ENCODE results near the gene C11orf52. TPM values are rescaled to one million over a fixed set of nuclear protein-coding genes. Genes with fewer than 3 reads are reported as not detected.
"Not testable (repeated sequence)": the region's sequence is repeated elsewhere in the genome, so short reads cannot be mapped to it uniquely, and the experiment has no call there.

C11orf52 gene
- polyA plus RNA-seq, 3 donors, result 8.7 to 10.5 (median 9.3) TPM

DNA sequence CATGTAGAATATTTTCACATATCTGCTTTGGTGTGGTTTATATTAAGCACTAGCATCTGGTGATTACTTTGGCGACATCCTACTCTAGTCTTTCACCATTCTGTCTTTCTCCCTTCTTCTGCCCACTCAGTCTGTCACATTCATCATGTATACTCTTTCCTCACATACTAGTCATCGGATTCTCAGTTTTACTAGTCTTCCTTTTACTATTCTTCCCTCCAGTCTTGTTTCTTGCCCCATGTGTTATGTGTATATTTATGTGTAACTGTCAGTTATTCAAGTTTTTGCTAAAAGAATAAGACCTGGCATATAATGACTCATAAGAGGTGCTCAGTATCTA, 13.9 kb downstream of the C11orf52 start:
- no peak for DNase-seq (ENCODE audit: extremely low read depth in 1 of 11, low read depth in 9 of 11, low spot score in 4 of 11)

- DNase-seq (ENCODE audit: extremely low read depth in 1 of 11, low read depth in 9 of 11, low spot score in 4 of 11), result not testable (repeated sequence)
Measured at GRCh38 chr11:111933176-111933575, 14.5 kb downstream of the C11orf52 start.

DNA sequence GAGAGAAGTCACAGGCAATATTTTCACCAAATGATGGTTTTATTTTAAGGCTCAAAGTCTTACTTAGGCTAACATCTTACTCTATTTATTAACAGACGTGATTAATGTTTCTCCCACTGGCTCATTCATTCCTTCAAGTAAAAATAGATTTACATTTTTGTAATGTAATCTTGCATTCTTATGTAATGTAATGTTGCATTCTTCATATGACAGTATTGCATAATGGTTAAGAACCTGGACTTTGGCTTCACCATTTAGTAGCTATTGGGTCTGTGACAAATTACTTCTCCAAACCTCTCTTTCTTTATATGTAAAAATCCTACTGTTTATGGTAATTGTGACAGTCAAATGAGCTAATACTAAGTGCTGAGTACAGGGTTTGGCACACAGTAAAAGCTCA, 15.2 kb downstream of the C11orf52 start:
- no peak for DNase-seq (ENCODE audit: extremely low read depth in 1 of 11, low read depth in 9 of 11, low spot score in 4 of 11)

DNA sequence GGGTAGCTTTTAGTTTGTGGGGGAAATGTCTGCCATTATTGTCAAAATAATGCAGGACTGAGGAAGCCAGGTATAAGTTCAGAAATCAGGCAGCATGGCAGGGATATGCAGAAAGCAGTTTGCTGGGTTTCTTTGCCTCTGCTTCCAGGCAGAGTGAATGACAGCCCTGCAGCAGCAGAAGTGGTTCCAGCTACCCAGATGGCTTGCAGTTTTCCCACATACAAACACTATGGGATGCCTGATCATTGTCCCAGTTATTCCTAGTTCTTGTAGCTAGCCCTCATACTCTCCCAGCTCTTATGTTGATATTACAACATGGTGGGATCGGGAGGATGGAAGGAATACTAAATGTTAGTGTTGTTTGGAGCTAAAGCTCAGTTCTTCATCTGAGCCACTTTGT, 15.6 kb downstream of the C11orf52 start:
- DNase-seq (ENCODE audit: extremely low read depth in 1 of 11, low read depth in 9 of 11, low spot score in 4 of 11), result no peak

- no peak for DNase-seq (ENCODE audit: extremely low read depth in 1 of 11, low read depth in 9 of 11, low spot score in 4 of 11)
Measured at GRCh38 chr11:111935317-111936039, 16.8 kb downstream of the C11orf52 start.

DNA sequence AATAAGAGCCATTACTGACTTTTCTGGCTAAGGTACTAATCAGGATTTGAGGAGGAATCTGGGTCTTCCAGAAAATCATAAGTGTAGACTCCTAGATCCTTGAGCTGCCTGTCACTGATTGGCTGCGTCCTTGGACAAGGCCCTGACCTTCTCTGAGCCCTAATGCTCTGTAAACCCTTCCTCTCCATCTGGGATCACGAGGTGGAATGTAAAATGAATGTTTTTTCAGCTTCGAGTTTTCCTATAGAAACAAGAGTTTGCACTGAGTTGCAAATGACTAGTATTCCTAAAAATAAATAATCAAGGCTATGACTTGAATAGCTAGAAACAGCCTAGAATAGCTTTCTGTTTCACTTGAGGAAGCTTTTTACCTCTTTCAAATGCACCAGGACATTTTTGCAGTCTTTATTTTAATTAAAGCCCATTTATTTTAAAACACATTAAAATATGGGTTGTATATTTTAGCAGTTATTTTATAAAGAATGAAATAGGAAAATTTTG, 17.4 kb downstream of the C11orf52 start:
- DNase-seq (ENCODE audit: extremely low read depth in 1 of 11, low read depth in 9 of 11, low spot score in 4 of 11), result no peak

- DNase-seq (ENCODE audit: extremely low read depth in 1 of 11, low read depth in 9 of 11, low spot score in 4 of 11), result peak in 1 of 11 donors; percentile 44
Measured at GRCh38 chr11:111937461-111937769, 18.7 kb downstream of the C11orf52 start.

- no peak for DNase-seq (ENCODE audit: extremely low read depth in 1 of 11, low read depth in 9 of 11, low spot score in 4 of 11)
Measured at GRCh38 chr11:111937844-111938243, 19.1 kb downstream of the C11orf52 start.

DNA sequence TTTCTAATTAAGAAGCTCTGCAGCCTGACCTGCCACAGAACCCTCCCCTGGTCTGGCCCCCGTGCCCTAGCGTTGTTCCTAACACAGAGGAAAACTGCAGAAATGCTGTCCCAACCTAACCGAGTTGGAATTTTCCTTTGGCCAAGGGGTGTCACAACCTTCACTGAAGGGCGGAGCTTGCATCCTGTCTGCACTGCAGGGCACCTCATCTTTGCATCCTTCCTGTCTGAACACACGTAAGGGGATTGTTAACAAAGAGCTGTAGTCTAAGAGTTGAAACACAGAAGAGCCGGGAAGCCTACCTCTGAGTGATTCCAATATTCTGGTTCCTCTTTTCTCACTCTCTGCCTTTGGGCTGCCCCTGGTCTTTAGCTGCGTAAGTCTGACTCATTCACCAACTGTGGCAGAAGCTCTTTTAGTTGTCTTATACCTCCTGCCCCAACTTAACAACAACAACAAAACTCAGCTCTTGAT, 20.0 kb downstream of the C11orf52 start:
- DNase-seq (ENCODE audit: extremely low read depth in 1 of 11, low read depth in 9 of 11, low spot score in 4 of 11), result no peak

GRCh38 chr11:111939836-111940604, 21.3 kb downstream of the C11orf52 start:
- DNase-seq (ENCODE audit: extremely low read depth in 1 of 11, low read depth in 9 of 11, low spot score in 4 of 11), result no peak

GRCh38 chr11:111941963-111942362, 23.2 kb downstream of the C11orf52 start:
- no peak for DNase-seq (ENCODE audit: extremely low read depth in 1 of 11, low read depth in 9 of 11, low spot score in 4 of 11)

DNA sequence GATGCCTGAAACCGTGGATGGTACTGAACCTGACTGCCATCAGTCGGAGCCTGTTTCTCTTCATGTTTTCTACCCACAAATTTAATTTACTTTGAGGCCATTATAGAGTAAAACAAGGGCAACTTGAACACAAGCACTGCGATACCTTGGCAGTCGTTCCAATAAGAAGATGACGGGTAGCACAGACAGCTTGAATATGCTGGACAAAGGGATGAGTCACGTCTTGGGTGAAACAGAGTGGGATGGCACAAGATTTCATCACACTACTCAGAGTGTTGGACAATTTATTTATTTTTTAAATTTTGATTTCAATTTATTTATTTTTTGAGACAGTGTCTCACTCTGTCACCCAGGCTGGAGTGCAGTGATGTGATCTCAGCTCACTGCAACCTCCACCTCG, 24.1 kb downstream of the C11orf52 start:
- no peak for DNase-seq (ENCODE audit: extremely low read depth in 1 of 11, low read depth in 9 of 11, low spot score in 4 of 11)

- DNase-seq (ENCODE audit: extremely low read depth in 1 of 11, low read depth in 9 of 11, low spot score in 4 of 11), result no peak
Measured at GRCh38 chr11:111944139-111944538, 25.4 kb downstream of the C11orf52 start.

- no peak for DNase-seq (ENCODE audit: extremely low read depth in 1 of 11, low read depth in 9 of 11, low spot score in 4 of 11)
Measured at GRCh38 chr11:111944651-111945051, 25.9 kb downstream of the C11orf52 start.

- DNase-seq (ENCODE audit: extremely low read depth in 1 of 11, low read depth in 9 of 11, low spot score in 4 of 11), result no peak
Measured at GRCh38 chr11:111945198-111945597, 26.5 kb downstream of the C11orf52 start.

GRCh38 chr11:111946499-111946898, 27.8 kb downstream of the C11orf52 start:
- no peak for DNase-seq (ENCODE audit: extremely low read depth in 1 of 11, low read depth in 9 of 11, low spot score in 4 of 11)

- no peak for DNase-seq (ENCODE audit: extremely low read depth in 1 of 11, low read depth in 9 of 11, low spot score in 4 of 11)
Measured at GRCh38 chr11:111947143-111947542, 28.4 kb downstream of the C11orf52 start.

DNA sequence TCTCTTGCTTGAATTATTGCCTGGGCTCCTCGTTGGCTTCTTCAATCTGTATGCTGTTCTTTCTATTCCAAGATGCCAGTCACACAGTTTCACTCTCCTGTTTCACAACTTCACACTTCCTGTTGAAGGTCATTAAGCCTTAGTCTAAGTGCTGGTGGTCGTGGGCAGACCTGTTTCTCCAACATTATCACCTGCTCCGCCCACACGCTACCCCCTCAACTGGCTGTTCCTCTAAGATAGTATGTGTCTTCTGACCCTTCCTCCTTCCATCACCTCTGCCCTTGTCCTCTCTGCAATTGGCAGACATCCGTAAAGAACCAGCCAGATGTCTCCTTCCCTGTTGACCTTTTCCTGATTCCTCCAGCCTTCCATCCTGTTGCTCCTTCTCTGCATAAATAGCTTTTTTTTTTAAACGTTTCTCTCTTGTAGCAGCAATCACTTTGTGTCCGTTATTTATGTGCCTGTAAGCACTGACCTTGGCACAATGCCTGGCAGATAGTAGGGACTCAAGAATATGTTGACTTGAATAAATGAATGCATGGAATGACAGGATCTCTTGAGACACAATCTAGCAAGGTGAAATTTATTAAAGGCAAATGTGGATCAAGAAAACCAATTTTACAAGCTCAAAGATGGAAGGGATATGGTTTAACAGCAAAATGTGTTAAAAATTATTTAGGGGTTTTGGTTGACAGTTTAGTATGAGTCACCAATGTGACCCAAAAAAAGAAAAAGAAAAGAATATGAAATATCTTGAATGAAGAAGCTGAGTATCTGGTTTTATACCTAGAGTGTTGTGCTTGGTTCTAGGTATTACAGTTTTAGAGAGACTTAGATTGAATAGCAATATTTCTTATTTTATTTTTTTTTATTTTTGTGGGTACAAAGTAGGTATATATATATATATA, 31.1 kb downstream of the C11orf52 start:
- DNase-seq (ENCODE audit: extremely low read depth in 1 of 11, low read depth in 9 of 11, low spot score in 4 of 11), result no peak

- no peak for DNase-seq (ENCODE audit: extremely low read depth in 1 of 11, low read depth in 9 of 11, low spot score in 4 of 11)
Measured at GRCh38 chr11:111951565-111951964, 32.9 kb downstream of the C11orf52 start.

GRCh38 chr11:111954154-111954553, 35.4 kb downstream of the C11orf52 start:
- DNase-seq (ENCODE audit: extremely low read depth in 1 of 11, low read depth in 9 of 11, low spot score in 4 of 11), result no peak

All from renal cortex interstitium (tissue), 11 donors.